GM23248 (cell line): ENCODE data around the gene BDH1. TPM values are rescaled to one million over a fixed set of nuclear protein-coding genes. Genes with fewer than 3 reads are reported as not detected.

Experiments used
- DNase-seq: peaks from one replicate; pipeline ENCODE4 v3.0.0-alpha.2; 2015
- H2AFZ ChIP-seq: fragments of 200-600 bp; sonication (generic); 2 replicates; pipeline ENCODE4 v1.6.1; 2016; ENCODE audit warnings: antibody characterized with exemption
- H3F3A ChIP-seq: fragments of 200-600 bp; sonication (generic); 2 replicates; pipeline ENCODE4 v1.6.1; 2016; ENCODE audit warnings: mild to moderate bottlenecking, antibody characterized with exemption, mixed run types; ENCODE audit not compliant: insufficient read depth
- H3K27ac ChIP-seq: fragments of 200-600 bp; sonication (generic); 2 replicates; pipeline ENCODE4 v1.5.1; 2016; ENCODE audit warnings: mild to moderate bottlenecking
- H3K27me3 ChIP-seq: fragments of 200-600 bp; sonication (generic); replicated peaks from 2 replicates; pipeline ENCODE4 v1.6.1; 2016; ENCODE audit warnings: mild to moderate bottlenecking; ENCODE audit not compliant: insufficient read depth
- H3K36me3 ChIP-seq: fragments of 200-600 bp; sonication (generic); 2 replicates; pipeline ENCODE4 v1.6.1; 2016; ENCODE audit warnings: low read depth, mild to moderate bottlenecking
- H3K4me1 ChIP-seq: fragments of 200-600 bp; sonication (generic); 2 replicates; pipeline ENCODE4 v1.6.1; 2016; ENCODE audit warnings: mild to moderate bottlenecking; ENCODE audit not compliant: insufficient read depth
- H3K4me2 ChIP-seq: fragments of 200-600 bp; sonication (generic); one replicate; pipeline ENCODE4 v1.6.1; 2016; ENCODE audit warnings: mild to moderate bottlenecking; ENCODE audit not compliant: unreplicated experiment
- H3K4me3 ChIP-seq: fragments of 200-600 bp; sonication (generic); 2 replicates; pipeline ENCODE4 v1.5.1; 2016; ENCODE audit warnings: mild to moderate bottlenecking
- H3K79me2 ChIP-seq: fragments of 200-600 bp; sonication (generic); 2 replicates; pipeline ENCODE4 v1.6.1; 2016; ENCODE audit warnings: mild to moderate bottlenecking; ENCODE audit not compliant: insufficient read depth
- H3K9ac ChIP-seq: fragments of 200-600 bp; sonication (generic); 2 replicates; pipeline ENCODE4 v1.6.1; 2016; ENCODE audit warnings: mild to moderate bottlenecking
- H3K9me2 ChIP-seq: fragments of 200-600 bp; sonication (generic); 2 replicates; pipeline ENCODE4 v1.6.1; 2016; ENCODE audit warnings: mixed run types, mild to moderate bottlenecking, moderate library complexity; ENCODE audit not compliant: insufficient read depth
- H3K9me3 ChIP-seq: fragments of 200-600 bp; sonication (generic); one replicate; pipeline ENCODE4 v1.6.1; 2017; ENCODE audit warnings: low read depth
- H4K20me1 ChIP-seq: fragments of 200-600 bp; sonication (generic); 2 replicates; pipeline ENCODE4 v1.6.0; 2016; ENCODE audit not compliant: insufficient read depth
- EZH2 ChIP-seq: fragments of 200-600 bp; sonication (generic); IDR thresholded peaks from 2 replicates; pipeline ENCODE4 v1.6.1; 2018; ENCODE audit warnings: antibody characterized with exemption, mild to moderate bottlenecking; ENCODE audit not compliant: insufficient read depth, poor library complexity, severe bottlenecking
- EZH2phosphoT487 ChIP-seq: fragments of 200-600 bp; sonication (generic); IDR thresholded peaks from 2 replicates; pipeline ENCODE4 v1.6.1; 2018; ENCODE audit warnings: antibody characterized with exemption, moderate library complexity, mild to moderate bottlenecking, low read depth; ENCODE audit not compliant: insufficient read depth
- WGBS, 2 experiments: methylation state at CpG; one replicate each; pipeline ENCODE4 v1.1.6; 2015 to 2017; ENCODE audit warnings: low lambda C conversion rate in 2 of 2, low coverage in 1 of 2; ENCODE audit errors: missing lambda C conversion rate in 2 of 2; 5-methylcytosine and 5-hydroxymethylcytosine counted together
- in situ Hi-C: fragments of 300-500 bp; cut with MboI; formaldehyde crosslinking; loops from 2 replicates; pipeline ENCODE4 v1.15.0; 2020
- polyA plus RNA-seq: library from polyadenylated mRNA; unstranded; fragments of >200 nt; fragmentation: Nextera tagmentation; extraction: Ambion mirVana; gene quantifications from 2 replicates; pipeline ENCODE4 v1.2.1, GENCODE V29; 2016
- total RNA-seq: library from RNA; depleted of rRNA; stranded (reverse); fragments of >200 nt; shearing (Covaris generic); gene quantifications from 2 replicates; pipeline ENCODE4 v1.2.3, GENCODE V29; 2014

BDH1 gene
- total and polyA plus RNA-seq, 2 experiments from 2014 or later = 2.7 to 3.4 TPM

- H3K4me2 ChIP-seq = no peak overlapping the region
- no peaks in the 10 kb centered on the region for H3K36me3 ChIP-seq
- no peaks in the 10 kb centered on the region for H3K9me3 ChIP-seq
- no peak overlapping the region for H3K9ac ChIP-seq
- WGBS, 2 experiments = 78 to 79% methylated on average over 8 of the region's 8 CpGs
- H3K79me2 ChIP-seq = no peaks in the 10 kb centered on the region
- no peak for TF ChIP-seq EZH2
- TF ChIP-seq EZH2phosphoT487 = no peak
- no peak for DNase-seq
- H3K27ac ChIP-seq = no peak overlapping the region
- no peak overlapping the region for H3K4me3 ChIP-seq
- H3K9me2 ChIP-seq = no peaks in the 10 kb centered on the region
- H2AFZ ChIP-seq = no peak overlapping the region
- peaks cover 9% of the 10 kb centered on the region for H3F3A ChIP-seq
- in situ Hi-C loops = no loop called here
- H3K4me1 ChIP-seq = peaks cover 16% of the 10 kb centered on the region
- no peaks in the 10 kb centered on the region for H3K27me3 ChIP-seq
- H4K20me1 ChIP-seq = no peaks in the 10 kb centered on the region
These were observed 60.7 kb downstream of the BDH1 start for GRCh38 chr3:197495059-197495455.

DNA sequence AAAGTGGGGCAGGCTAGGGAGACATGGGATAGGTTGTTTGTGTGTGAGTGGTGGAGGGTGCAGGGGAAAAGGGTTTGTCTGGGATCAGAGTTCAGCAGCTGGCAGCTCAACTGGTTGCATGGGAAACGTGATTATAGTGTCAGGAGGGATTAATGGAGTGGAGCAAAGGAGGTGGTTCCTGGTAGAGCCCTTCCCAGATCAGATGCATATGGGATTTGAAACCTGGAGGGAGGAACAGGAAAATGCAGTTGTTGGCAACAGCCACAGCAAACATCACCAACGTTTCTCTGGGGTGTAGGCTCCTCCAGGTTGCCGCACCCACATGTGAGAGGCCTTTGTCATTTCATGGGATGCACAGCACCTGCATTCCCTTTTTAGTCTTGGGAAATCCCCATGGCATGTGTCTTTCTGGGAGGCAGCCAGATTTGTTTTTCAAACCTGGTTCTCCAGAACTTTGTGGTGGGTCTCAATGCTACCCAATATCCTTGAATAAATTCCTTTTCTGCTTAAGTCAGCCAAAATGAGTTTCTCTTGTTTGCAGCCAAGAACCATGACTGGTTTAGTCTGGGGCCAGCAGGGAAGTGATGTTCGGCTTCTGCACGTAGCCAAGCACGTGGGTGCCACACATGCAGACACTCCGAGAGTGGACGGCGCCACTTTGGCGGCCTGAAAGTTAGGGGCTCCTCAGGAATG lies 61.3 kb downstream of the BDH1 start:
- Histone ChIP-seq H3K9ac (no peak overlapping the region), H3K79me2 (no peaks in the 10 kb centered on the region), H4K20me1 (no peaks in the 10 kb centered on the region), H3F3A (peaks cover 15% of the 10 kb centered on the region), H2AFZ (no peak overlapping the region), H3K4me3 (no peak overlapping the region), H3K27me3 (no peaks in the 10 kb centered on the region), H3K4me1 (peaks cover 18% of the 10 kb centered on the region), H3K27ac (no peak overlapping the region), H3K4me2 (no peak overlapping the region), H3K9me3 (no peaks in the 10 kb centered on the region), H3K36me3 (no peaks in the 10 kb centered on the region), H3K9me2 (no peaks in the 10 kb centered on the region)
- peak; percentile 56 for DNase-seq
- in situ Hi-C loops = no loop called here
- no peak for TF ChIP-seq EZH2
- TF ChIP-seq EZH2phosphoT487 = no peak
- WGBS, 2 experiments = 39 to 40% methylated on average over 10 of the region's 10 CpGs

DNA sequence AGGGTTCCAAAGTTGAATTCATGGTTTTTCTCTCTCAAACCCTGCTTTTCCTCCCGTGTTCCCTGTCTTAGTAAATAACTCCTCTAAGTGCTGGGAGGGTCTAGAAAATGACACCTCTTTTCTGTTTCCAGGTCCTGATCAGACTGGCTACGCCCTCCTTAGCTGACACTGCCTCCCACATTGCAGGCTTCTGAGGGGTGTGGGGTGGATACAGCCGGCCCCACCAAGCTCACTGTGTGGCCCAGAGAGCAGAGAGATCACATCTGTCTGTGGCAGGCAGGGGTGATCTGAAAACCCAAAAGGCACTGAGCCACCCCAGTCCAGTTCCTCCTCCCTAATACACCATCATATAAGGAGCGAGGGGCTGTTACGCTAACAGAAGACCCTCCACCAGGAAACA lies 62.7 kb downstream of the BDH1 start:
- WGBS, 2 experiments = 64 to 68% methylated on average over 5 of the region's 5 CpGs
- H3K27me3 ChIP-seq = no peaks in the 10 kb centered on the region
- no peaks in the 10 kb centered on the region for H3K9me3 ChIP-seq
- H2AFZ ChIP-seq = no peak overlapping the region
- in situ Hi-C loops = no loop called here
- peaks cover 25% of the 10 kb centered on the region for H3K4me1 ChIP-seq
- H3K79me2 ChIP-seq = no peaks in the 10 kb centered on the region
- no peak overlapping the region for H3K4me2 ChIP-seq
- TF ChIP-seq EZH2phosphoT487 (no peak), EZH2 (no peak)
- H3F3A ChIP-seq = peaks cover 26% of the 10 kb centered on the region
- no peak for DNase-seq
- no peak overlapping the region for H3K4me3 ChIP-seq
- no peak overlapping the region for H3K9ac ChIP-seq
- no peak overlapping the region for H3K27ac ChIP-seq
- H3K36me3 ChIP-seq = no peaks in the 10 kb centered on the region
- no peaks in the 10 kb centered on the region for H3K9me2 ChIP-seq
- H4K20me1 ChIP-seq = no peaks in the 10 kb centered on the region

GRCh38 chr3:197491923-197492664 lies 63.7 kb downstream of the BDH1 start:
- no peak overlapping the region for H3K9ac ChIP-seq
- H3K79me2 ChIP-seq = no peaks in the 10 kb centered on the region
- TF ChIP-seq EZH2 (no peak), EZH2phosphoT487 (no peak)
- H3K4me2 ChIP-seq = no peak overlapping the region
- no peak overlapping the region for H3K27ac ChIP-seq
- no peaks in the 10 kb centered on the region for H3K36me3 ChIP-seq
- no peak for DNase-seq
- peaks cover 32% of the 10 kb centered on the region for H3K4me1 ChIP-seq
- no peaks in the 10 kb centered on the region for H4K20me1 ChIP-seq
- no peak overlapping the region for H3K4me3 ChIP-seq
- whole genome bisulfite sequencing, 2 experiments = 87 to 91% methylated on average over 11 of the region's 12 CpGs
- H2AFZ ChIP-seq = no peak overlapping the region
- peaks cover 36% of the 10 kb centered on the region for H3F3A ChIP-seq
- no peaks in the 10 kb centered on the region for H3K27me3 ChIP-seq
- in situ Hi-C loops = no loop called here
- no peaks in the 10 kb centered on the region for H3K9me2 ChIP-seq
- no peaks in the 10 kb centered on the region for H3K9me3 ChIP-seq
